Mucosa of stomach (tissue), 1 donor: ENCODE data around the gene DNAAF5.

Experiments
- H3K27me3 ChIP-seq: one replicate; pipeline ENCODE4 v1.7.0; 2013; ENCODE audit warnings: mild to moderate bottlenecking, low read length; ENCODE audit not compliant: control insufficient read depth, insufficient read depth
- H3K36me3 ChIP-seq: one replicate; pipeline ENCODE4 v1.7.0; 2013; ENCODE audit warnings: low read length; ENCODE audit not compliant: control insufficient read depth, insufficient read depth
- H3K4me1 ChIP-seq: one replicate; pipeline ENCODE4 v1.7.0; 2013; ENCODE audit warnings: mild to moderate bottlenecking, low read length; ENCODE audit not compliant: control insufficient read depth, insufficient read depth
- H3K4me3 ChIP-seq: one replicate; pipeline ENCODE4 v1.7.0; 2013; ENCODE audit warnings: low read length
- H3K9ac ChIP-seq: one replicate; pipeline ENCODE4 v1.7.0; 2013; ENCODE audit warnings: mild to moderate bottlenecking, low read length, moderate library complexity
- H3K9me3 ChIP-seq: one replicate; pipeline ENCODE4 v1.7.0; 2013; ENCODE audit warnings: mild to moderate bottlenecking, low read length, moderate library complexity; ENCODE audit not compliant: control insufficient read depth
- donor health status: Pancreatic carcinoma.

Gene DNAAF5

DNA sequence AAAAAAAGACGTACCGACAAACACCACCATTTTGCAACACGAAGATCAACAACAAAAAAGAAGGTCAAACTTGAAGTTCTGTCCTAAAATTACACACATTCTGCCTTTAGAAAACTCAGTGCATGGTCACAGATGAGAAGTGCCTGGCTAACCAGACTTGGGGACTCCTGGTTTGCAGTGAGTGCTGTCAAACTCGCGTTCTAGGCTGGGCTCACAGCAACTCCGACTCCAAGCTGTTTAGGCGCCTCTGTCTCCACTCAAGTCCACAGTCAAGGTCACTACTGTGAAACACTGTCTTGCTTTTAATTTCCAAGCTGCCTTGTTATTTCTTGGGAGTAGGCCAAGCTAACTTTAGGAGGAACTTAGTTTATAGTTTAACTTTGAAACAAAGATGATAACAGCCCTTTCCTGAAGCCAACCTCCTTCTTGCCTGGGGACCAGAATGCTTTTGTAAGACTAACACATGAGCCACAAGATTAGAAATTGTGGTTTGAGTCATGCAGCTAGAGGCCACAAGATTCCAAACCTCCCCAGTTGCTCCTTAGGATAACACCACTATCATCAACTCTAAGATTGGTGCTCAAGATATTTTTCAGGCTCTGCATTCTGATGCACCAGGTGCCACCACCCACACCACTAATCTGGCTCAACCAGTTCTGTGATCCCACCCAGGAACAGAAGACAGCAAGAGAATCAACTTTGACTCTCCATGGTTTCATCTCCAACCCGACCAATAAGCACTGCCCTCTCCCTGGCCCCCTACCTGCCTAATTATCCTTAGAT is 1.1 kb upstream of the DNAAF5 start:
- H3K9me3 ChIP-seq, result no peaks in the 10 kb centered on the region
- H3K36me3 ChIP-seq, result no peaks in the 10 kb centered on the region
- H3K4me3 ChIP-seq, result no peak overlapping the region
- H3K9ac ChIP-seq, result no peak overlapping the region
- peaks cover 22% of the 10 kb centered on the region for H3K4me1 ChIP-seq
- H3K27me3 ChIP-seq, result no peaks in the 10 kb centered on the region

- Histone ChIP-seq H3K9ac (peak overlapping the region; percentile 47), H3K9me3 (no peaks in the 10 kb centered on the region), H3K4me3 (peak overlapping the region; percentile 63), H3K4me1 (peaks cover 24% of the 10 kb centered on the region), H3K36me3 (no peaks in the 10 kb centered on the region), H3K27me3 (no peaks in the 10 kb centered on the region)
These were observed 280 bp downstream of the DNAAF5 start for GRCh38 chr7:726854-727103.

DNA sequence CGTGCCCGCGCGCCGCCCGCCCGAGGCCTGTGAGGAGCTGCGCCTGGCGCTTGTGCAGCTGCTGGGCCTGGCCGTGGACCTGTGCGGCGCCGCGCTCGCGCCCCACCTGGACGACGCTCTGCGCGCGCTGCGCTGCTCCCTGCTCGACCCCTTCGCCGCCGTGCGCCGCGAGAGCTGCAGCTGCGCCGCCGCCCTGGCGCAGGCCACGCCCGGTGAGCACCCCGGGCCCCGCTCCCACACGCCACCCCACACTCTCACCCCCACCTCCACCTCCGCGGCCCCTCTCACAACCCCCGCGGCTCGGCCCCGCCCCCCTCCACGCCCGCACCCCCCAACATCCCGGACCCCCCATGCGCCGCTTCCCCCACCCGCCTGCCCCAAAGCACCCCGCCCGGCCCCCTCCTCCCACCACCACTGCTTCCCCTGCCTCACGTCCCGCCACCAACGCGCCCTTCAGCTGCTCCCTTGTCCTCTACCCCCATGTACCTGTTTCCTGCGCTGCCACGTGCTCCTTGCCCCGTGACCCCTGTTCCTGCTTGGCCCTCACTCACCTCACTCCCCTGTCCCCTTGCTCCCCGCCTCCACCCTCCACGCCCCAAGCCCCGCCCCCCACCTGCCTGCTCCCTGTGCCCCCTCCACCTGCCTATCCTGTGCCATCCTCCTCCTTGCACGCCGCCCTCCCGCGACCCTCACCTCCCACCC is 756 bp downstream of the DNAAF5 start, which contains the start of gene PRKAR1B:
PRKAR1B (minus strand) TSS at position 178 of the 702 bp plus-strand sequence. CDS start 15,776 bp downstream, outside the sequence.
- no peaks in the 10 kb centered on the region for H3K27me3 ChIP-seq
- H3K4me1 ChIP-seq, result peaks cover 29% of the 10 kb centered on the region
- H3K36me3 ChIP-seq, result no peaks in the 10 kb centered on the region
- H3K9ac ChIP-seq, result peak within 1 kb of the TSS; percentile 47
- H3K9me3 ChIP-seq, result no peaks in the 10 kb centered on the region
- peak within 1 kb of the TSS; percentile 63 for H3K4me3 ChIP-seq

DNA sequence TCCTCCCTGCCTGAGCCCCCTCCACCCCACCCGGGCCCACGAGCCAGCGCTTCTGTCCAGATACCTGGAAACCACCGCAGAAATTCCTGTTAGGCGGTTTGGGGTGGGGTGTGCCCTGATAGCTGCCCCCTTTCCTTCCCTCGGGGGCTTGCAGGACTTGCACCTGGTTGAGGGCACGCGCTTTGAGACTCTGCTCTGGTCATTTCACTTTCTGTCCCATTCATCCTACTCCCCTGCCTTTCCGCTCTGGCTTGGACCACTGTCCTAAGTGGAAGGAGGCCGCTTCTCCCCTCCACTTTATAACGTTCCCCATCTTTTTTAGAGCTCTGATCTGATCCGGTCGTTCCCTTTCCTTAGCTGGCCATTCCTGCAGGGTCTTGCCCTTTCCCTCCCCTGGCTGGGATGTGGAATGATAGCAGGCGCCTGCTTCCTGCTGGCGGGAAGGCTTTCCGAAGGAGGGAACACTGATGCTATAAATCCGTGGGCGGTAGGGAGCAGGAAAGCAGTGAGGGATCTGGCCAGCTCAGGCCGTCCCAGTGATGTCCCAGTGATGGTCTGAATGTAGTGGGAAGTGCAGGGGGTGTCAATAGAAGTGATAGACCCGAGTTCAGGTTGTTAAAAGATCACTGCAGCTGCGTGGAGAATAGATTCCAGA is 1.4 kb downstream of the DNAAF5 start:
- Histone ChIP-seq H3K27me3 (no peaks in the 10 kb centered on the region), H3K9ac (no peak overlapping the region), H3K36me3 (no peaks in the 10 kb centered on the region), H3K4me3 (no peak overlapping the region), H3K9me3 (no peaks in the 10 kb centered on the region), H3K4me1 (peaks cover 31% of the 10 kb centered on the region)

DNA sequence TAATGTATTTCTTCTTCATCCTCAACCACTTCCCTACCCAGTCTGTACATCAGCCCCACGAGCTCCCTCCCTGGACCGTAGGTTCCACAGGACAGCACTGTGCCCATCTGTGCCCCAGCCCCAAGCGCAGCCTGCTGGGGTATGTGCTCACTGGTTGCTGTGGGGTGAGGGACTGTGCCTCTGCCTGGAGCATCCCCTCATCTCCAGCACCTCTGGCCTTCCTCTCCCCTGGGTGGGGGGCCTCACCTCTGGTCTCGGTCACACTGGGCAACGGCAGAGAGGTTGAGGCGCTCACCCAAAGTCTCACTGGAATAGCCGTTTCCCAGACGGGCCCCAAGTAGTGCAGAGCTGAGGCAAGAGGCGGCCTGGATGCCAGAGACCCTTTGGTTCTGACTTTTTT is 2.1 kb downstream of the DNAAF5 start:
- Histone ChIP-seq H3K4me1 (peaks cover 31% of the 10 kb centered on the region), H3K27me3 (no peaks in the 10 kb centered on the region), H3K9ac (no peak overlapping the region), H3K36me3 (no peaks in the 10 kb centered on the region), H3K9me3 (no peaks in the 10 kb centered on the region), H3K4me3 (no peak overlapping the region)

DNA sequence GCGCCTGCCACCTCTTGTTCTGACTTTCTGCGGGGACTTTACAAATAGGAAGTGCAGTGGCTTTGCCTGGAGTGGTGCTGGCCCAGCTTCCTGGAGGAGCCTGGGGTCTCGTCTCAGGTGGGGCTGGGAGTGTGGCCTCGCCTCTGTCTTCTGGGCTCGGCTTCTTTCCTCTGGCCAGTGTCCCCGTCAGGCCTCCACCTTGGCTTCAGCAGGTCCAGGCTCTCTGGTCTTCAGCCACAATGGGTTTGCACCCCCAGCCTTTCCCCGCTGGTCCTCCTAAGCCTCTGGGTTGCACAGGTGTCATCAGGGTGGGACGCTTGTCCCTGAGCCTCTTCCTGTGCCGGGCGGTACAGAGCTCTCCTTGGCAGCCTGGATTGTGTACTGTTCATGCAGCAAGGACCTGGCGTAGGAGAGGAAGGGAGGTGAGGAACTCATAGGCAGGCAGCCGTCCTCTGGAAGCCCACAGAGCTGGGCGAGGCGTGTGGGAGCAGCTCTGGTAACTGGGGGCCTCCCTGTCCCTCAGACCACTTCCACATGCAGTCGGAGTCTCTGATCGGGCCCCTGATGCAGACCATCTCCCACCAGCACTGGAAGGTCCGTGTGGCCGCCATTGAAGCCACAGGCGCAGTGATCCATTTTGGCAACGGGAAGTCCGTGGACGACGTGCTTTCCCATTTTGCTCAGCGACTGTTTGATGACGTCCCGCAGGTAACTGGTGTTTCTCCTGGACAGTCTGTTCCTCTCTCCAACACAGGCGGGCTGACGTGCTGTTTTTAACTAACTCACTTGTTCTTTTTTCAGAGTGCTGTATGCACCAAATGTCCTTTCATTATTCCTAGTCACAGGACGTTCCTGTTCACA is 2.9 kb downstream of the DNAAF5 start:
- no peaks in the 10 kb centered on the region for H3K27me3 ChIP-seq
- H3K4me3 ChIP-seq, result no peak overlapping the region
- H3K36me3 ChIP-seq, result no peaks in the 10 kb centered on the region
- peaks cover 31% of the 10 kb centered on the region for H3K4me1 ChIP-seq
- H3K9ac ChIP-seq, result no peak overlapping the region
- H3K9me3 ChIP-seq, result no peaks in the 10 kb centered on the region

GRCh38 chr7:730501-731439 is 4.3 kb downstream of the DNAAF5 start:
- Histone ChIP-seq H3K4me3 (no peak overlapping the region), H3K9me3 (no peaks in the 10 kb centered on the region), H3K27me3 (no peaks in the 10 kb centered on the region), H3K9ac (no peak overlapping the region), H3K4me1 (peaks cover 24% of the 10 kb centered on the region), H3K36me3 (no peaks in the 10 kb centered on the region)

DNA sequence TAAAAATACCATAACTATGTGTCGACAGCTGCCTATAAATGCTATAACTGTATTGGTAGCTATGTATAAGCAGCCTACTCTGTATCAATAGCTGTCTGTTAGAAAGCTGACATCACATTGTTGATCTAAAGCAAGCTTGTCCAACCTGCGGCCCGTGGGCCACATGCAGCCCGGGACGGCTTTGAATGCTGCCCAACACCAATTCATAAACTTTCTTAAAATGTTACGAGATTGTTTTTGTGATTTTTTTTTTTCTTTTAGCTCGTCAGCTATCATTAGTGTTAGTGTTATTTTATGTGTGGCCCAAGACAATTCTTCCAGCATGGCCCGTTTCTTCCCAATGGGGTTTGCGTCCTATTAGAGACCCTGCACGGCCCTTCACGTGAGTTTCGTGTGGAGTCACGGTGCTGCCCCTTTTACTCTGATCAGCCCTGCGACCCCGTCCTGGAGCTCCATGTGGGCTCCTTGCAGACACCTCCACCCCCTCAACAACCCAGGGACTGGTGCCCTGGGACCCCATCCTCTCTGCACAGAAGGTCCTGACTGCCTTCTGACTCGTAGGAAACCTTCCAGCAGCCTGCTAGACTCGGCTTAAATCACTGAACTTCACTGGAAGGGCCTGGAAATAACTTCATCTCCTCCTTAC is 5.1 kb downstream of the DNAAF5 start:
- Histone ChIP-seq H3K27me3 (no peaks in the 10 kb centered on the region), H3K4me1 (peaks cover 18% of the 10 kb centered on the region), H3K36me3 (no peaks in the 10 kb centered on the region), H3K9ac (no peak overlapping the region), H3K4me3 (no peak overlapping the region), H3K9me3 (no peaks in the 10 kb centered on the region)

DNA sequence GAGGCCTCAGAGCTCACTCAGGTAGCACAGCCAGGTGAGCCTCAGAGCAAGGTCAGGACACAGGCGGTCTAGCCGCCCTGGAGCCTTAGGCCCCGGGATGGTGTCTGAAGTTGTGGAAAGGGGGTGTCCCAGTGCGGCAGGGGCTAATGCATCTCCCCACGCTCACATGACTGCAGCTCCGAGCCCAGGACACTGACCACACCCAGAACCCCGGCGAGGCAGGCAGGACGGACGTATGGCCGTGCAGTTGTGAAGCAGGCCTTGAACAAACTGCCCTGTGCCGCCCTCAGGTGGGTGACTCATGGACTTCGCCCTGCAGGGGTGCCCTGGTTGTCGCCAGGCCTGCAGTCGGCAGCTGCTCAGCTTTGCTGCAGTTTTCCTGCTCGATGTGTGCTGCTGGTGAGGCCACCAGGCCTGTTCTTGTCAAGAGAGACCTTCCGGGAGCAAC is 5.6 kb downstream of the DNAAF5 start:
- H3K27me3 ChIP-seq, result no peaks in the 10 kb centered on the region
- H3K9ac ChIP-seq, result no peak overlapping the region
- H3K9me3 ChIP-seq, result no peaks in the 10 kb centered on the region
- peaks cover 18% of the 10 kb centered on the region for H3K4me1 ChIP-seq
- H3K4me3 ChIP-seq, result no peak overlapping the region
- no peaks in the 10 kb centered on the region for H3K36me3 ChIP-seq

GRCh38 chr7:732556-732955 is 6.1 kb downstream of the DNAAF5 start:
- Histone ChIP-seq H3K36me3 (no peaks in the 10 kb centered on the region), H3K4me3 (no peak overlapping the region), H3K9me3 (no peaks in the 10 kb centered on the region), H3K9ac (no peak overlapping the region), H3K27me3 (no peaks in the 10 kb centered on the region), H3K4me1 (peaks cover 18% of the 10 kb centered on the region)
